Putamen (tissue), 1 donor: ENCODE measurements around the gene EIF4G1.

Experiments used
- DNase-seq: peaks from one replicate; pipeline ENCODE4 v3.0.0-alpha.2; 2016; ENCODE audit warnings: low spot score

EIF4G1 gene

GRCh38 chr3:184307915-184308314, 6.5 kb upstream of the EIF4G1 start:
- DNase-seq = no peak

GRCh38 chr3:184308744-184309143, 5.7 kb upstream of the EIF4G1 start:
- DNase-seq = no peak

GRCh38 chr3:184311633-184312032, 2.8 kb upstream of the EIF4G1 start:
- DNase-seq = no peak

GRCh38 chr3:184314700-184315542, 515 bp downstream of the EIF4G1 start:
- peak; percentile 44 for DNase-seq

- DNase-seq = no peak
These were observed 1.1 kb downstream of the EIF4G1 start for GRCh38 chr3:184315543-184315867.

- no peak for DNase-seq
These were observed 1.7 kb downstream of the EIF4G1 start for GRCh38 chr3:184315871-184316661.

- no peak for DNase-seq
These were observed 2.4 kb downstream of the EIF4G1 start for GRCh38 chr3:184316792-184317191.

GRCh38 chr3:184317201-184317600, 2.8 kb downstream of the EIF4G1 start:
- DNase-seq = no peak

- peak; percentile 93 for DNase-seq
These were observed 5.7 kb downstream of the EIF4G1 start for GRCh38 chr3:184320104-184320445.

- no peak for DNase-seq
These were observed 7.3 kb downstream of the EIF4G1 start for GRCh38 chr3:184321666-184322065.

- no peak for DNase-seq
These were observed 8.5 kb downstream of the EIF4G1 start for GRCh38 chr3:184322731-184323487.

- DNase-seq = no peak
These were observed 9.3 kb downstream of the EIF4G1 start for GRCh38 chr3:184323696-184324095.

- DNase-seq = no peak
These were observed 10.9 kb downstream of the EIF4G1 start for GRCh38 chr3:184325269-184325668.

- DNase-seq = no peak
These were observed 11.4 kb downstream of the EIF4G1 start for GRCh38 chr3:184325715-184326369.

GRCh38 chr3:184327171-184327570, 12.8 kb downstream of the EIF4G1 start:
- DNase-seq = no peak

- no peak for DNase-seq
These were observed 14.1 kb downstream of the EIF4G1 start for GRCh38 chr3:184328516-184328915.

- no peak for DNase-seq
These were observed 18.1 kb downstream of the EIF4G1 start for GRCh38 chr3:184332370-184333090.

- no peak for DNase-seq
These were observed 18.8 kb downstream of the EIF4G1 start for GRCh38 chr3:184333190-184333589.

GRCh38 chr3:184333700-184334099, 19.3 kb downstream of the EIF4G1 start:
- DNase-seq = no peak

GRCh38 chr3:184334470-184335158, 20.2 kb downstream of the EIF4G1 start:
- no peak for DNase-seq

- no peak for DNase-seq
These were observed 20.9 kb downstream of the EIF4G1 start for GRCh38 chr3:184335291-184335660.
